Mucosa of rectum (tissue), 2 donors: ENCODE results near the gene ANKRD65.
"Not testable (repeated sequence)": the region's sequence is repeated elsewhere in the genome, so short reads cannot be mapped to it uniquely, and the experiment has no call there.

Source experiments
- H3K27ac ChIP-seq, 2 donors: one replicate each; pipeline ENCODE4 v1.7.0; 2013; ENCODE audit warnings: inconsistent platforms in 2 of 2, low read depth in 2 of 2, low read length in 2 of 2
- H3K27me3 ChIP-seq, 2 donors: one replicate each; pipeline ENCODE4 v1.7.0; 2013; ENCODE audit warnings: low read length in 2 of 2; ENCODE audit not compliant: control insufficient read depth in 2 of 2, insufficient read depth in 2 of 2
- H3K36me3 ChIP-seq, 2 donors: one replicate each; pipeline ENCODE4 v1.7.0; 2013; ENCODE audit warnings: low read length in 2 of 2; ENCODE audit not compliant: control insufficient read depth in 2 of 2, insufficient read depth in 2 of 2
- H3K4me1 ChIP-seq, 2 donors: one replicate each; pipeline ENCODE4 v1.7.0; 2013; ENCODE audit warnings: low read length in 2 of 2, mild to moderate bottlenecking in 1 of 2; ENCODE audit not compliant: control insufficient read depth in 2 of 2, insufficient read depth in 2 of 2
- H3K4me3 ChIP-seq, 2 donors: one replicate each; pipeline ENCODE4 v1.7.0; 2013; ENCODE audit warnings: low read length in 2 of 2
- H3K9ac ChIP-seq, 2 donors: one replicate each; pipeline ENCODE4 v1.7.0; 2013; ENCODE audit warnings: low read length in 2 of 2, low read depth in 1 of 2, mild to moderate bottlenecking in 1 of 2
- H3K9me3 ChIP-seq, 2 donors: one replicate each; pipeline ENCODE4 v1.7.0; 2013; ENCODE audit warnings: low read length in 2 of 2; ENCODE audit not compliant: control insufficient read depth in 2 of 2
- donor health status: healthy.
- donor health status: Normal muscosa, but diverticular disease.

Gene ANKRD65

DNA sequence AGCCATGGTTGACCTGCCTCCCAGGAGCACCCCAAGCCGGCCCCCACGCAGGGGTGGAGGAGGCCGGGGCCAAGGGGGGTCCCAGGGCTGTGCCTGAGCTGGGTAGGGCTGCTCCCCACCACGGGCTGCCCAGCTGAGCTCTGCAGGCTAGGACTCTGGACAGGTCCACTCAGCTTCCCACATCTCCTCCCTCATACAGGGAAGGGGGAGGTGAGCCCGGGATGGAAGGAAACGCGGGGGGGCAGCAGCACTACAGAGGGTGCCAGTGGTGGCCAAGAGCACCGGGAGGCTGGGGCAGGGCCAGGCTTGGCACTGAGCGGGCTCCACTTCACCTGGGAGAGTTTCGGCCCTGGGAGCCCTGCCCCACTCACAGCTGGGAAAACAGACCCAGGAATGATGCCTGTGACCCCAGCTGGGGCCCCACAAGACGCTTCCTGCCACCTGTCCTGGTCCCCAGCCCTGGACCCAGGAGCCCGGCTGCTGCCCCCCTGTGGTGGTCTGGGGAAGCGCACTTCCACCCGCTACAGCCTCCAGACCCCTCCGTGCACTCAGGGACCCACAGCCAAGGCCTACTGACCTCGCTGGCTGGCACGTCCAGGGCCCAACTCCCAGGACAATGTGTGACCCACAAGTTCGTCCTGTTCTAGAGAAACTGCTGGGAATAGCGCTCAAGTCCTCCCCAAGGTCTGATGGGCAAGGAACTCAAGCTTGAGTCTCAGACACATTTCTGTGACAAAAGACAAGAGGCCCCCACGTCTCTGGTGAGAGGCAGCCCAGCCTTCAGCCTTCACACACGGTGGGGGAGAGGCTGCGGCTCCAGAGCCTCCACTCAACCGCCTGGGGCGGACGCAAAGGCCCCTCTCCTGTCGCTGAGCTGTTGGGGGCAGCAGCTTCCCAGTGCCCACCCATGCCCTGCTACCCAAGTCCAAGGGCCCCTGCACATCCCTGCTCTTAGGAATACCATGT, 49.0 kb downstream of the ANKRD65 start:
- Histone ChIP-seq H3K9ac (no peak overlapping the region), H3K27me3 (no peaks in the 10 kb centered on the region), H3K36me3 (peaks cover 3 to 6% of the 10 kb centered on the region in 2 donors), H3K4me3 (no peak overlapping the region), H3K27ac (no peak overlapping the region), H3K9me3 (no peaks in the 10 kb centered on the region), H3K4me1 (peaks cover 8 to 19% of the 10 kb centered on the region in 2 donors)

DNA sequence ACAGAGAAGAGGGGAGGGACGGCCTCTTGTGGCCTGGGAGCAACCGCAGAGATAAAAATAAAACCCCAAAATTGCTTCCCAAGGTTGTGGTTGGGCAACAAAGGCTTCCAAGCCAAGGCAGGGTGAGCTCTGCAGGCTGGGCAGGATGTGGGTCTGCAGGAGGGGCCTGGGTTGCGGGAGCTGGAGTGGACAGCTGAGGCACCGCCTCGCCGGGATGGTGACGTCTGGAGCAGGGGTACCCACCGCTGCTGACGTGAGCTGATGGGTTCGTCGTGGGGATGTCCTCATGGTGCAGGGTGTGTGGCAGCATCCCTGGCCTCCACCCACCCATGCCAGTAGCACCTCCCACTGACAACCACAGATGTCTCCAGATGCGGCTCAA, 49.7 kb downstream of the ANKRD65 start:
- H3K9ac ChIP-seq = no peak overlapping the region
- H3K9me3 ChIP-seq = no peaks in the 10 kb centered on the region
- peaks cover 3 to 6% of the 10 kb centered on the region in 2 donors for H3K36me3 ChIP-seq
- no peaks in the 10 kb centered on the region for H3K27me3 ChIP-seq
- H3K27ac ChIP-seq = no peak overlapping the region
- H3K4me3 ChIP-seq = no peak overlapping the region
- H3K4me1 ChIP-seq = peaks cover 8 to 19% of the 10 kb centered on the region in 2 donors

DNA sequence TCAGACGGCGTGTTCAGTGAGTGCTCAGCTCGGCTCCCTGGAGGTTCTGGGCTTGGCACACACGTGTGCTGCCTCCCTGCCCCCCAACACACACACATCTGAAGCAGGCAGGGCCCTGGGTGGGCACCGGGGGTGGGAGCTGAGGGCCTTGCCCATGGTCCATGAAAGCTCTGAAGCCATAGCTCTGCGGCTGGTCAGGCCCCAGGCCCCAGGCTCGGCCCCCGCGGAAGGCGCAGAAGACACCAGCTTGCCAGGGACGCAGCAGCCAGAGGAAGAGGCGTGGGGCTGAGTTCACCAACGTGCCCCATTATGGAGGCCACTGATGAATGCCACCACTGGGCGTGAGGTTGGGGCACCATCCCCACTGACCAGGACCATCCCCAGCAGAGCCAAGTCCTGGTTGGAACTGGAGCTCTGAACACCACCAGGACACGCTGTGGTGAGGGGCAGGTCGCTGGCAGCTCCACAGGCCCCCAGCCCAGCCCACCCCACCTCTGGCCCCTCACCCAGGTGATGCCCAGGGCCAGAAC, 50.2 kb downstream of the ANKRD65 start:
- Histone ChIP-seq H3K9me3 (no peaks in the 10 kb centered on the region), H3K4me3 (no peak overlapping the region), H3K27ac (no peak overlapping the region), H3K36me3 (peaks cover 3 to 6% of the 10 kb centered on the region in 2 donors), H3K9ac (no peak overlapping the region), H3K4me1 (peaks cover 8 to 19% of the 10 kb centered on the region in 2 donors), H3K27me3 (no peaks in the 10 kb centered on the region)

DNA sequence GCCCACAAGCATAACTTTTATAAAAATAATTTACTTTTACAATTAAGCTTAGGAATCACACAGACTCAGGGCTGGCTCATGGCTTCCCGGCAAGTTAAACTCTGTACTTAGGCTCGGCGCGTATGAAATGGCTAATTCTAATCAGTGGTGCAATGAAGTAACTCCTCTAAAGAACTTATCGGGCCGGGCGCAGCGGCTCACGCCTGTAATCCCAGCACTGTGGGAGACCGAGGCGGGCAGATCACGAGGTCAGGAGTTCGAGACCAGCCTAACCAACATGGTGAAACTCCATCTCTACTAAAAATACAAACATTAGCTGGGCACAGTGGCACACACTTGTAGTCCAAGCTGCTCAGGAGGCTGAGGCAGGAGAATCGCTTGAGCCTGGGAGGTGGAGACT, 51.0 kb downstream of the ANKRD65 start:
- not testable (repeated sequence) for H3K9me3 ChIP-seq, H3K27me3 ChIP-seq, H3K9ac ChIP-seq

More for the DNA sequence above, 51.0 kb downstream of the ANKRD65 start:
- H3K4me3 ChIP-seq, H3K36me3 ChIP-seq, H3K27ac ChIP-seq: not testable (repeated sequence)
- peaks cover 8 to 19% of the 10 kb centered on the region in 2 donors for H3K4me1 ChIP-seq
